Astrocyte (in vitro differentiated cells and primary cell): ENCODE measurements around the gene DGUOK. TPM values are rescaled to one million over a fixed set of nuclear protein-coding genes. Genes with fewer than 3 reads are reported as not detected.

Source experiments
- DNase-seq: peaks from one replicate; pipeline ENCODE4 v3.0.0-alpha.2; 2010; ENCODE audit warnings: low read depth
- FAIRE-seq: peaks from 2 replicates; lab custom pipeline; 2011; peaks lifted over from hg19 to GRCh38; lab: Jason Lieb, UNC
- H2AFZ ChIP-seq: 2 replicates; pipeline ENCODE4 v1.6.0; 2012; ENCODE audit warnings: low read depth, low read length, inconsistent platforms
- H3K27ac ChIP-seq: 2 replicates; pipeline ENCODE4 v1.5.1; 2011; ENCODE audit warnings: low read depth, low read length, inconsistent platforms
- H3K27me3 ChIP-seq: 2 replicates; pipeline ENCODE4 v1.6.0; 2011; ENCODE audit warnings: low read length, inconsistent platforms; ENCODE audit not compliant: insufficient read depth
- H3K36me3 ChIP-seq: 2 replicates; pipeline ENCODE4 v1.5.1; 2011; ENCODE audit warnings: low read length, inconsistent platforms; ENCODE audit not compliant: insufficient read depth
- H3K4me1 ChIP-seq: 2 replicates; pipeline ENCODE4 v1.5.1; 2011; ENCODE audit warnings: low read length, inconsistent platforms; ENCODE audit not compliant: insufficient read depth
- H3K4me2 ChIP-seq: 2 replicates; pipeline ENCODE4 v1.6.0; 2012; ENCODE audit warnings: low read length, inconsistent platforms
- H3K4me3 ChIP-seq: 2 replicates; pipeline ENCODE4 v1.5.1; 2011; ENCODE audit warnings: low read depth, mild to moderate bottlenecking, low read length, inconsistent platforms; ENCODE audit not compliant: insufficient read depth
- H3K79me2 ChIP-seq: 2 replicates; pipeline ENCODE4 v1.6.0; 2012; ENCODE audit warnings: mild to moderate bottlenecking, low read length, inconsistent platforms; ENCODE audit not compliant: insufficient read depth
- H3K9ac ChIP-seq: 2 replicates; pipeline ENCODE4 v1.6.0; 2012; ENCODE audit warnings: mild to moderate bottlenecking, low read length, inconsistent platforms
- H3K9me3 ChIP-seq: 2 replicates; pipeline ENCODE4 v1.5.1; 2012; ENCODE audit warnings: low read depth, mild to moderate bottlenecking, low read length, inconsistent platforms; ENCODE audit not compliant: insufficient read depth
- H4K20me1 ChIP-seq: 2 replicates; pipeline ENCODE4 v1.6.0; 2012; ENCODE audit warnings: low read length, inconsistent platforms; ENCODE audit not compliant: insufficient read depth
- H3K27ac Mint-ChIP-seq: one replicate; pipeline ENCODE4 v1.8.0; 2021; ENCODE audit warnings: mild to moderate bottlenecking, mixed read lengths; ENCODE audit not compliant: unreplicated experiment
- H3K27me3 Mint-ChIP-seq: one replicate; pipeline ENCODE4 v1.8.0; 2021; ENCODE audit warnings: low read depth, mixed read lengths; ENCODE audit not compliant: unreplicated experiment
- H3K36me3 Mint-ChIP-seq: one replicate; pipeline ENCODE4 v1.8.0; 2021; ENCODE audit warnings: low read depth, mixed read lengths; ENCODE audit not compliant: unreplicated experiment
- H3K4me1 Mint-ChIP-seq: one replicate; pipeline ENCODE4 v1.8.0; 2021; ENCODE audit warnings: low read depth, mixed read lengths; ENCODE audit not compliant: unreplicated experiment
- H3K4me3 Mint-ChIP-seq: one replicate; pipeline ENCODE4 v1.8.0; 2021; ENCODE audit warnings: mild to moderate bottlenecking, moderate library complexity, mixed read lengths; ENCODE audit not compliant: unreplicated experiment
- H3K9me3 Mint-ChIP-seq: one replicate; pipeline ENCODE4 v1.8.0; 2021; ENCODE audit warnings: mild to moderate bottlenecking, mixed read lengths; ENCODE audit not compliant: unreplicated experiment
- EZH2 ChIP-seq: IDR thresholded peaks from 2 replicates; pipeline ENCODE4 v1.6.1; 2012; ENCODE audit warnings: mild to moderate bottlenecking, low read length, inconsistent platforms; ENCODE audit not compliant: insufficient read depth
- total RNA-seq: library from RNA; stranded (reverse); gene quantifications from 2 replicates; pipeline ENCODE4 v1.2.1, GENCODE V29; 2021
- TF ChIP-seq, protein P1 (sequence below): IDR thresholded peaks from 2 replicates; pipeline ENCODE4 v1.5.1; 2011; ENCODE audit warnings: low read depth, mild to moderate bottlenecking, inconsistent platforms, low read length, moderate library complexity; ENCODE audit not compliant: insufficient read depth

Gene DGUOK
- total RNA-seq, 1 donor from 2014 or later: 84.8 TPM

- no peaks in the 10 kb centered on the region for H3K9me3 Mint-ChIP-seq
- Histone ChIP-seq H3K9me3 (no peaks in the 10 kb centered on the region), H3K36me3 (no peaks in the 10 kb centered on the region), H3K79me2 (no peaks in the 10 kb centered on the region), H2AFZ (no peak overlapping the region), H3K4me1 (no peaks in the 10 kb centered on the region), H3K27me3 (peaks cover 14% of the 10 kb centered on the region), H4K20me1 (no peaks in the 10 kb centered on the region), H3K4me3 (no peak overlapping the region), H3K4me2 (no peak overlapping the region), H3K27ac (no peak overlapping the region), H3K9ac (no peak overlapping the region)
- H3K4me3 Mint-ChIP-seq: no peak overlapping the region
- peaks cover 15% of the 10 kb centered on the region for H3K4me1 Mint-ChIP-seq
- TF ChIP-seq, protein P1, sequence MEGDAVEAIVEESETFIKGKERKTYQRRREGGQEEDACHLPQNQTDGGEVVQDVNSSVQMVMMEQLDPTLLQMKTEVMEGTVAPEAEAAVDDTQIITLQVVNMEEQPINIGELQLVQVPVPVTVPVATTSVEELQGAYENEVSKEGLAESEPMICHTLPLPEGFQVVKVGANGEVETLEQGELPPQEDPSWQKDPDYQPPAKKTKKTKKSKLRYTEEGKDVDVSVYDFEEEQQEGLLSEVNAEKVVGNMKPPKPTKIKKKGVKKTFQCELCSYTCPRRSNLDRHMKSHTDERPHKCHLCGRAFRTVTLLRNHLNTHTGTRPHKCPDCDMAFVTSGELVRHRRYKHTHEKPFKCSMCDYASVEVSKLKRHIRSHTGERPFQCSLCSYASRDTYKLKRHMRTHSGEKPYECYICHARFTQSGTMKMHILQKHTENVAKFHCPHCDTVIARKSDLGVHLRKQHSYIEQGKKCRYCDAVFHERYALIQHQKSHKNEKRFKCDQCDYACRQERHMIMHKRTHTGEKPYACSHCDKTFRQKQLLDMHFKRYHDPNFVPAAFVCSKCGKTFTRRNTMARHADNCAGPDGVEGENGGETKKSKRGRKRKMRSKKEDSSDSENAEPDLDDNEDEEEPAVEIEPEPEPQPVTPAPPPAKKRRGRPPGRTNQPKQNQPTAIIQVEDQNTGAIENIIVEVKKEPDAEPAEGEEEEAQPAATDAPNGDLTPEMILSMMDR: no peak
- no peak for TF ChIP-seq EZH2
- no peak overlapping the region for H3K27ac Mint-ChIP-seq
- FAIRE-seq: no peak
- H3K36me3 Mint-ChIP-seq: no peaks in the 10 kb centered on the region
- no peak for DNase-seq
- H3K27me3 Mint-ChIP-seq: peaks cover 24% of the 10 kb centered on the region
Observed at GRCh38 chr2:73970141-73970803, 43.6 kb downstream of the DGUOK start.

DNA sequence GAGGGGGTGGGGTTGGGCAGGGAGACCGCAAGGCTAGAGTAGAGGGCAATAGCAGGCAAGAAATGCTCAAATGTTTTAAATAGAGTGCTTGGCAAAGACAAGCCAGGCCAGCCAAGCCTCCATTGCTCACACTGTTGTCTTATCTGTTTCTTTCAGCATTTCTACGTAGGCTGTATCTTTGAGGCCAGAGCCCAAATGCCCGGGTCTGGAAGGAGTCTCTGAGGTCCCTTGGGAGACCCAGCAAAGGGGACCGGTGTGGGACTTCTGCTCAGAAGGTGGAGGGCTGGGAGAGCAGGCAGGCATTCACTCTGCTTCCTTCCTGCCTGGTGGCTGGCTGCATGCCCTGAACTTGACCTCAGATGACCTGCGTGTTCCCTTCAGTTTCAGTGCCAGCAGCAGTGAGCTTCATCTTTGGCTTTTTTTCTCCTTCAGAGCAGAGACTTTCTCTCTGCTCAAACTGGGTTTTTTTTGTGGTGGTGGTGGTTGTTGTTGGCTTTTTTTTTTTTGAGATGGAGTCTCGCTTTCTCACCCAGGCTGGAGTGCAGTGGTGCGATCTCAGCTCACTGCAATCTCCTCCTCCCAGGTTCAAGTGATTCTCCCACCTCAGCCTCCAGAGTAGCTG is 44.3 kb downstream of the DGUOK start:
- Mint-ChIP-seq H3K36me3 (no peaks in the 10 kb centered on the region), H3K27ac (no peak overlapping the region), H3K4me3 (no peak overlapping the region), H3K4me1 (peaks cover 15% of the 10 kb centered on the region), H3K9me3 (no peaks in the 10 kb centered on the region), H3K27me3 (peaks cover 29% of the 10 kb centered on the region)
- no peak overlapping the region for H3K4me2 ChIP-seq
- H2AFZ ChIP-seq: no peak overlapping the region
- H3K9me3 ChIP-seq: no peaks in the 10 kb centered on the region
- no peak overlapping the region for H3K27ac ChIP-seq
- no peaks in the 10 kb centered on the region for H3K79me2 ChIP-seq
- TF ChIP-seq, protein P1: no peak
- no peak for TF ChIP-seq EZH2
- H3K36me3 ChIP-seq: no peaks in the 10 kb centered on the region
- DNase-seq (no peak), FAIRE-seq (no peak)
- H3K4me3 ChIP-seq: no peak overlapping the region
- H3K4me1 ChIP-seq: no peaks in the 10 kb centered on the region
- no peak overlapping the region for H3K9ac ChIP-seq
- H3K27me3 ChIP-seq: peaks cover 14% of the 10 kb centered on the region
- H4K20me1 ChIP-seq: no peaks in the 10 kb centered on the region

GRCh38 chr2:73971722-73972121 is 45.0 kb downstream of the DGUOK start:
- TF ChIP-seq, protein P1: no peak
- TF ChIP-seq EZH2: no peak
- H3K9me3 Mint-ChIP-seq: no peaks in the 10 kb centered on the region
- FAIRE-seq: no peak
- no peaks in the 10 kb centered on the region for H3K36me3 Mint-ChIP-seq
- Histone ChIP-seq H4K20me1 (no peaks in the 10 kb centered on the region), H3K9me3 (no peaks in the 10 kb centered on the region), H3K9ac (no peak overlapping the region), H3K4me2 (no peak overlapping the region), H3K27me3 (peaks cover 14% of the 10 kb centered on the region), H3K36me3 (no peaks in the 10 kb centered on the region), H3K27ac (no peak overlapping the region), H3K79me2 (no peaks in the 10 kb centered on the region), H3K4me3 (no peak overlapping the region), H2AFZ (no peak overlapping the region), H3K4me1 (no peaks in the 10 kb centered on the region)
- no peak for DNase-seq
- no peak overlapping the region for H3K4me3 Mint-ChIP-seq
- peaks cover 36% of the 10 kb centered on the region for H3K27me3 Mint-ChIP-seq
- peaks cover 15% of the 10 kb centered on the region for H3K4me1 Mint-ChIP-seq
- H3K27ac Mint-ChIP-seq: no peak overlapping the region
